Measurements from ENCODE around the gene XDH.

The XDH gene

GRCh38 chr2:31335921-31336585 lies 78.5 kb downstream of the XDH start:
- Histone ChIP-seq H3K9me3 (ENCODE audit: control insufficient read depth in 5 of 5, low read length in 5 of 5) (no peaks in the 10 kb centered on the region), H3K9ac (ENCODE audit: low read length in 5 of 5) (no peak overlapping the region), H3K36me3 (ENCODE audit: control insufficient read depth in 5 of 5, insufficient read depth in 5 of 5, low read length in 5 of 5) (no peaks in the 10 kb centered on the region), H3K4me3 (ENCODE audit: low read depth in 1 of 5, low read length in 5 of 5) (no peak overlapping the region), H3K27me3 (ENCODE audit: control insufficient read depth in 5 of 5, insufficient read depth in 4 of 5, low read length in 5 of 5) (peaks cover 0 to 9% (median 4%) of the 10 kb centered on the region in 5 donors), H3K4me1 (ENCODE audit: control insufficient read depth in 5 of 5, insufficient read depth in 5 of 5, low read length in 5 of 5) (no peaks in the 10 kb centered on the region), H3K27ac (ENCODE audit: low read depth, low read length) (no peak overlapping the region)

GRCh38 chr2:31334311-31335026 lies 80.1 kb downstream of the XDH start:
- Histone ChIP-seq H3K4me1 (ENCODE audit: control insufficient read depth in 5 of 5, insufficient read depth in 5 of 5, low read length in 5 of 5) (no peaks in the 10 kb centered on the region), H3K27ac (ENCODE audit: low read depth, low read length) (no peak overlapping the region), H3K36me3 (ENCODE audit: control insufficient read depth in 5 of 5, insufficient read depth in 5 of 5, low read length in 5 of 5) (no peaks in the 10 kb centered on the region), H3K9me3 (ENCODE audit: control insufficient read depth in 5 of 5, low read length in 5 of 5) (no peaks in the 10 kb centered on the region), H3K27me3 (ENCODE audit: control insufficient read depth in 5 of 5, insufficient read depth in 4 of 5, low read length in 5 of 5) (peaks cover 0 to 9% (median 3%) of the 10 kb centered on the region in 5 donors), H3K9ac (ENCODE audit: low read length in 5 of 5) (no peak overlapping the region), H3K4me3 (ENCODE audit: low read depth in 1 of 5, low read length in 5 of 5) (no peak overlapping the region)

GRCh38 chr2:31333527-31334183 lies 80.9 kb downstream of the XDH start:
- no peak overlapping the region for H3K9ac ChIP-seq (ENCODE audit: low read length in 5 of 5)
- H3K27ac ChIP-seq (ENCODE audit: low read depth, low read length): no peak overlapping the region
- H3K36me3 ChIP-seq (ENCODE audit: control insufficient read depth in 5 of 5, insufficient read depth in 5 of 5, low read length in 5 of 5): no peaks in the 10 kb centered on the region
- peaks cover 0 to 9% (median 0%) of the 10 kb centered on the region in 5 donors for H3K27me3 ChIP-seq (ENCODE audit: control insufficient read depth in 5 of 5, insufficient read depth in 4 of 5, low read length in 5 of 5)
- H3K4me1 ChIP-seq (ENCODE audit: control insufficient read depth in 5 of 5, insufficient read depth in 5 of 5, low read length in 5 of 5): no peaks in the 10 kb centered on the region
- no peak overlapping the region for H3K4me3 ChIP-seq (ENCODE audit: low read depth in 1 of 5, low read length in 5 of 5)
- H3K9me3 ChIP-seq (ENCODE audit: control insufficient read depth in 5 of 5, low read length in 5 of 5): no peaks in the 10 kb centered on the region

GRCh38 chr2:31333046-31333445 lies 81.5 kb downstream of the XDH start:
- peaks cover 0 to 9% (median 0%) of the 10 kb centered on the region in 5 donors for H3K27me3 ChIP-seq (ENCODE audit: control insufficient read depth in 5 of 5, insufficient read depth in 4 of 5, low read length in 5 of 5)
- H3K9me3 ChIP-seq (ENCODE audit: control insufficient read depth in 5 of 5, low read length in 5 of 5): no peaks in the 10 kb centered on the region
- no peak overlapping the region for H3K4me3 ChIP-seq (ENCODE audit: low read depth in 1 of 5, low read length in 5 of 5)
- H3K4me1 ChIP-seq (ENCODE audit: control insufficient read depth in 5 of 5, insufficient read depth in 5 of 5, low read length in 5 of 5): no peaks in the 10 kb centered on the region
- no peak overlapping the region for H3K27ac ChIP-seq (ENCODE audit: low read depth, low read length)
- no peaks in the 10 kb centered on the region for H3K36me3 ChIP-seq (ENCODE audit: control insufficient read depth in 5 of 5, insufficient read depth in 5 of 5, low read length in 5 of 5)
- no peak overlapping the region for H3K9ac ChIP-seq (ENCODE audit: low read length in 5 of 5)

- H3K9me3 ChIP-seq (ENCODE audit: control insufficient read depth in 5 of 5, low read length in 5 of 5): no peaks in the 10 kb centered on the region
- no peaks in the 10 kb centered on the region for H3K4me1 ChIP-seq (ENCODE audit: control insufficient read depth in 5 of 5, insufficient read depth in 5 of 5, low read length in 5 of 5)
- no peak overlapping the region for H3K27ac ChIP-seq (ENCODE audit: low read depth, low read length)
- H3K27me3 ChIP-seq (ENCODE audit: control insufficient read depth in 5 of 5, insufficient read depth in 4 of 5, low read length in 5 of 5): peaks cover 0 to 9% (median 0%) of the 10 kb centered on the region in 5 donors
- no peaks in the 10 kb centered on the region for H3K36me3 ChIP-seq (ENCODE audit: control insufficient read depth in 5 of 5, insufficient read depth in 5 of 5, low read length in 5 of 5)
- no peak overlapping the region for H3K9ac ChIP-seq (ENCODE audit: low read length in 5 of 5)
- no peak overlapping the region for H3K4me3 ChIP-seq (ENCODE audit: low read depth in 1 of 5, low read length in 5 of 5)
Measured at GRCh38 chr2:31332521-31332920, 82.0 kb downstream of the XDH start.

GRCh38 chr2:31331156-31331555 lies 83.4 kb downstream of the XDH start:
- H3K27me3 ChIP-seq (ENCODE audit: control insufficient read depth in 5 of 5, insufficient read depth in 4 of 5, low read length in 5 of 5): peaks cover 0 to 9% (median 0%) of the 10 kb centered on the region in 5 donors
- no peaks in the 10 kb centered on the region for H3K36me3 ChIP-seq (ENCODE audit: control insufficient read depth in 5 of 5, insufficient read depth in 5 of 5, low read length in 5 of 5)
- H3K4me1 ChIP-seq (ENCODE audit: control insufficient read depth in 5 of 5, insufficient read depth in 5 of 5, low read length in 5 of 5): no peaks in the 10 kb centered on the region
- no peak overlapping the region for H3K9ac ChIP-seq (ENCODE audit: low read length in 5 of 5)
- no peak overlapping the region for H3K4me3 ChIP-seq (ENCODE audit: low read depth in 1 of 5, low read length in 5 of 5)
- no peak overlapping the region for H3K27ac ChIP-seq (ENCODE audit: low read depth, low read length)
- no peaks in the 10 kb centered on the region for H3K9me3 ChIP-seq (ENCODE audit: control insufficient read depth in 5 of 5, low read length in 5 of 5)

GRCh38 chr2:31329081-31329625 lies 85.4 kb downstream of the XDH start:
- peaks cover 0 to 9% (median 0%) of the 10 kb centered on the region in 5 donors for H3K27me3 ChIP-seq (ENCODE audit: control insufficient read depth in 5 of 5, insufficient read depth in 4 of 5, low read length in 5 of 5)
- no peaks in the 10 kb centered on the region for H3K9me3 ChIP-seq (ENCODE audit: control insufficient read depth in 5 of 5, low read length in 5 of 5)
- no peak overlapping the region for H3K9ac ChIP-seq (ENCODE audit: low read length in 5 of 5)
- H3K4me1 ChIP-seq (ENCODE audit: control insufficient read depth in 5 of 5, insufficient read depth in 5 of 5, low read length in 5 of 5): no peaks in the 10 kb centered on the region
- no peak overlapping the region for H3K27ac ChIP-seq (ENCODE audit: low read depth, low read length)
- H3K4me3 ChIP-seq (ENCODE audit: low read depth in 1 of 5, low read length in 5 of 5): no peak overlapping the region
- H3K36me3 ChIP-seq (ENCODE audit: control insufficient read depth in 5 of 5, insufficient read depth in 5 of 5, low read length in 5 of 5): no peaks in the 10 kb centered on the region

- peaks cover 0 to 7% (median 0%) of the 10 kb centered on the region in 5 donors for H3K27me3 ChIP-seq (ENCODE audit: control insufficient read depth in 5 of 5, insufficient read depth in 4 of 5, low read length in 5 of 5)
- H3K36me3 ChIP-seq (ENCODE audit: control insufficient read depth in 5 of 5, insufficient read depth in 5 of 5, low read length in 5 of 5): no peaks in the 10 kb centered on the region
- H3K9ac ChIP-seq (ENCODE audit: low read length in 5 of 5): no peak overlapping the region
- no peak overlapping the region for H3K27ac ChIP-seq (ENCODE audit: low read depth, low read length)
- H3K4me3 ChIP-seq (ENCODE audit: low read depth in 1 of 5, low read length in 5 of 5): no peak overlapping the region
- H3K9me3 ChIP-seq (ENCODE audit: control insufficient read depth in 5 of 5, low read length in 5 of 5): no peaks in the 10 kb centered on the region
- no peaks in the 10 kb centered on the region for H3K4me1 ChIP-seq (ENCODE audit: control insufficient read depth in 5 of 5, insufficient read depth in 5 of 5, low read length in 5 of 5)
Measured at GRCh38 chr2:31328026-31328425, 86.5 kb downstream of the XDH start.

GRCh38 chr2:31327505-31327904 lies 87.0 kb downstream of the XDH start:
- no peak overlapping the region for H3K9ac ChIP-seq (ENCODE audit: low read length in 5 of 5)
- H3K4me3 ChIP-seq (ENCODE audit: low read depth in 1 of 5, low read length in 5 of 5): no peak overlapping the region
- H3K27ac ChIP-seq (ENCODE audit: low read depth, low read length): no peak overlapping the region
- no peaks in the 10 kb centered on the region for H3K36me3 ChIP-seq (ENCODE audit: control insufficient read depth in 5 of 5, insufficient read depth in 5 of 5, low read length in 5 of 5)
- peaks cover 0 to 5% (median 0%) of the 10 kb centered on the region in 5 donors for H3K27me3 ChIP-seq (ENCODE audit: control insufficient read depth in 5 of 5, insufficient read depth in 4 of 5, low read length in 5 of 5)
- no peaks in the 10 kb centered on the region for H3K4me1 ChIP-seq (ENCODE audit: control insufficient read depth in 5 of 5, insufficient read depth in 5 of 5, low read length in 5 of 5)
- no peaks in the 10 kb centered on the region for H3K9me3 ChIP-seq (ENCODE audit: control insufficient read depth in 5 of 5, low read length in 5 of 5)

Data from subcutaneous abdominal adipose tissue (tissue), 5 donors.